ENCODE results near the gene SDHB.

Gene SDHB

GRCh38 chr1:17053685-17054410 is at the start of gene SDHB:
SDHB (minus strand) TSS chr1:17054032; CDS start chr1:17054019, 13 bp downstream.
- peak; percentile 96 for DNase-seq

- DNase-seq, result no peak
Observed at GRCh38 chr1:17102232-17102631, 48.4 kb upstream of the SDHB start.

GRCh38 chr1:17101261-17101660 is 47.4 kb upstream of the SDHB start:
- DNase-seq, result no peak

GRCh38 chr1:17099616-17100340 is 45.9 kb upstream of the SDHB start:
- no peak for DNase-seq

GRCh38 chr1:17098446-17099317 is 44.9 kb upstream of the SDHB start:
- no peak for DNase-seq

GRCh38 chr1:17097787-17098186 is 44.0 kb upstream of the SDHB start:
- no peak for DNase-seq

GRCh38 chr1:17097147-17097546 is 43.3 kb upstream of the SDHB start:
- DNase-seq, result no peak

GRCh38 chr1:17096584-17096983 is 42.8 kb upstream of the SDHB start:
- DNase-seq, result no peak

- DNase-seq, result no peak
Observed at GRCh38 chr1:17095141-17095540, 41.3 kb upstream of the SDHB start.

- no peak for DNase-seq
Observed at GRCh38 chr1:17094664-17095063, 40.8 kb upstream of the SDHB start.

- no peak for DNase-seq
Observed at GRCh38 chr1:17093822-17094393, 40.1 kb upstream of the SDHB start.

- no peak for DNase-seq
Observed at GRCh38 chr1:17091252-17091651, 37.4 kb upstream of the SDHB start.

- no peak for DNase-seq
Observed at GRCh38 chr1:17089506-17089905, 35.7 kb upstream of the SDHB start.

- peak; percentile 16 for DNase-seq
Observed at GRCh38 chr1:17086751-17087150, 32.9 kb upstream of the SDHB start.

GRCh38 chr1:17084787-17085186 is 31.0 kb upstream of the SDHB start:
- no peak for DNase-seq

GRCh38 chr1:17082761-17083160 is 28.9 kb upstream of the SDHB start:
- no peak for DNase-seq

GRCh38 chr1:17081439-17081838 is 27.6 kb upstream of the SDHB start:
- no peak for DNase-seq

- DNase-seq, result no peak
Observed at GRCh38 chr1:17080880-17081279, 27.0 kb upstream of the SDHB start.

GRCh38 chr1:17080085-17080759 is 26.4 kb upstream of the SDHB start:
- no peak for DNase-seq

- no peak for DNase-seq
Observed at GRCh38 chr1:17078991-17079868, 25.4 kb upstream of the SDHB start.

- peak; percentile 57 for DNase-seq
Observed at GRCh38 chr1:17075470-17076255, 21.8 kb upstream of the SDHB start.

Data from MV-4-11 (cell line).